Activated CD8-positive, alpha-beta memory T cell treated with anti-CD3 and anti-CD28 coated beads, Interleukin-2, amount 50 U/mL, for 24 hours (primary cell): Measurements from ENCODE around the gene WDR19.

Experiments used
- DNase-seq: peaks from one replicate; pipeline ENCODE4 v3.0.0-alpha.2; 2020; ENCODE audit errors: extremely low read depth

WDR19 gene

DNA sequence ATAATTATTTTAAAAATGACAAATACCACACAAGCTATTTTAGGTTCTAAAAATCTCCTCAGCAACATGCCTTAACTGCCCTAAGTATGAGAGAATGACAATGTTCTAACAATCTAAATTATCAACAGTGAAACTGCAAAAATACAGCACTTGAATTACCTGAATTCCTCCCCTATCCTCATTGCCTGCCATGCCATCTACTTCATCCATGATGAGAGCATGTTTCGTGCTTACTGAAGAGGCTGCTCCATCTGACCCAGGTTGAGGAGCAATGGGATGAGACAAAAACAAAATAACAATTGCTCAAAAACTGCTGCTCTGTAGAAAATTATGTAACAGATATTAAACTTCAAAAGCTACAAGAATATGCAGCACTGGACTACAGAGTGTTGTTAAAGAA lies 120.6 kb downstream of the WDR19 start:
- no peak for DNase-seq

DNA sequence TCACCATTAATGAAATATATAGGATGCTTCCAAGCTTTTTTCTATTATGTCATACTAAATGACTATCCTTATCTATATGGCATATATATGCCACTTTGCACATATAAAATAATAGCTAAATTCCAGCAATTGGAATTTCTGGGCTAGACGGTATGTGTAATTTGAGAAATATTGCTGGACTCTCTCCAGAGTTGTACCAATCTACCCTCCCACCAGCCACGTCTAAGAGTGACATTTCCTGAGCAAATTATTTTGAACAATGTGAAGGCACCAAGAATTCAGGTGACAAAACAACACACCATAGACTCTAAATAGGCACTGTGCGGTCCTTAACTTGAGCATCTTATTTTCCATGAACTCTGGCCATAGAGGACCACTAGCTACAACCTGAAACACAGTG lies 121.5 kb downstream of the WDR19 start:
- DNase-seq, result no peak

DNA sequence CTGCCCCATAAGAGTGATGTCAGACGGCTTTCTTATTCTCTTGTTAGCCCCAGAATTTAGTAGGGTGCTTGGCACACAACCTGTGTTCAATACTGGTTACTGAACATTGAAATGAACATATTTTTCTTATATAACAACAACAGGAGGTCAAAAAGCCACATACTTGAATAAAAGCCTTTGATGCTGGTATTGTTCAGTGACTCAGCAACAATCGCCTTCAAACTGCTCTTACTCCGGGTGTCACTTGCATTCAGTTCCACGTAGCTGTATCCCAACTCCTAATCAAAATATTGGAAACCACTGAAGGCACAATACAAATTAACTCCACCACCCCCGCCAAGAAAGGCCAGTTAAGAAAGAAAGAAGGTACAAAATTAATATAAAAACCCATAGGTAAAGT lies 122.3 kb downstream of the WDR19 start:
- no peak for DNase-seq

DNA sequence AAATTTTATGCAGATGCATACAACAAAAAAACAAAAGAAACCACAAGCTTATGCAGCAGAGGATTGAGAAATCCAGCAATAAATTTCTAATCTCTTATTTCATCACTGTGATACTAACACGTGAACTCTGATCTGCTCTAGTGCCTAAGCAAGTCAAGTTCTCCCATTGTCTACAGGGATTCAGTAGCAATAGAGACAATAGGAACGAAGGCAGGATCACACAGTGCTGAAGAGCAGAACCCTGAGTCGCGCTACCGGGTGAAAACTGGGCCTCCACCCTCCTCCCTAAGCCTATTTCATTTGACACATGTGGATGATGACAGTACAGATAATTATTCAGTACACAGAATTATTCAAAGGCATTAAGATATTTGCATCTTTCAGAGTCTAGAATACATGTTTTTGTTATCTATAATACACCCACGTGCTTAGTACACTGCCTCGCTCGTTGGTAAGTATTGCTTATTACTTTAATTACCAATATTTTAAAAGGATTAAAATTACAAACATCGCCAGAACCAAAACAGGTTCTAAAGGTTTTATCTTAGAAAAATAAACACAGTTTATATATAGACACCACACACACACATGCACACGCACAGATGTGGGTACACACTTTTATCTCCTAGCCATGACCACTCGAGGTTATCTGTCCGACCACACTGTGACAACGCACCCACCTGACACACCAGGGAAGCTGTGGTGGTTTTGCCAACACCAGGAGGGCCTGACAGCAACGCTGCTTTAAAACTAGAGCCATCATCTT lies 123.8 kb downstream of the WDR19 start:
- no peak for DNase-seq

DNA sequence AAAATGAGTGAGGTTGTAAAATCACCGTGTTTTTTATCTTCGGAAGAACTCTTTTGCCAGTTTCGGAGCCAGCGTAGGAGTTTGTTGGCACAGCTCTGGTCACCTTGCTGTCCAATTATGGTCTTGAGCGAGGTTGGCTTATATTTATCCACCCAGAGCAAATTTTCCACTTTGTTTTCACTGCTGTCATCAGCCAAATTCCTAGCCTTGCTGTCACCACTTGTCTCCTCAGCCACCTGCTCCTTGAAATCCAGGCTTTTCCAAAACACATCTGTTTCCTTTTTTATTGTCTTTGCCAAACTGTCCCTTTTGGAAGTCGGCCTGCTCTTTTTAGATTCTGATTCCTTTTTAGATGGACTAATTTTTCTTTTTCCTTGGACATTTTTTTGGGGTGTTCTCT lies 126.3 kb downstream of the WDR19 start:
- DNase-seq, result no peak

DNA sequence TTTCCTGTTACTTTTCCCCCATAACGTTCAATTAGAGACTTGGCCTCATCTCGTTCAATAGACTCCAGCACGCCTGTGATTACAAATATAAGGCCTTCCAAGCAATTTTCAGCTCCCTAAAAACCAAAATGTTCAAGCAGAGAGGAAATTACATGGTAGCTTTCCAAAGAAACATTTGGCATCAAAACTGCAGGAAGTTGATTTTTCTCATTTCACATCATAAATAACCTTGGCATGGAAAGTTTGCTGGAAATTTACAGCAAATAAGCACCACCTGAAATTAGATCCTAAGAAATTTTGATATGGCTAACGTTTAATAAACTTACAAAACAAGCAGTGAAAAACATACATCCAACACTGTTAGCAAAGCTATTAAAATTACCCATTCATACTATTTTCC lies 130.5 kb downstream of the WDR19 start:
- DNase-seq, result no peak

DNA sequence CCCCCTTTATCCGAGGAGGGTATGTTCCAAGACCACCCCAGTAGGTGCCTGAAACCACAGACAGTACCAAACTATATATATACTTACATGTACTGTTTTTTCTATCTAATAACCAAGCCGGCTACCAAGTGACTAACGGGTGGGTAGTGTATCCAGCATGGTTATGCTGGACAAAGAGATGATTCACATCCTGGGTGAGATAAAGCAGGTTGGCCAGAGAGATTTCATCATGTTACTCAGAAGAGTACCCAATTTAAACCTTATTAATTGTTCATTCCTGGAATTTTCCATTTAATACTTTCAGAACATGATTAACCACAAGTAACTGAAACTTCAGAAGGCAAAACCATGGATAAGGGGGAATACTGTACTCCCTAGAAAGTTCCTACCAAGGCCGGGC lies 137.3 kb downstream of the WDR19 start:
- DNase-seq, result no peak

DNA sequence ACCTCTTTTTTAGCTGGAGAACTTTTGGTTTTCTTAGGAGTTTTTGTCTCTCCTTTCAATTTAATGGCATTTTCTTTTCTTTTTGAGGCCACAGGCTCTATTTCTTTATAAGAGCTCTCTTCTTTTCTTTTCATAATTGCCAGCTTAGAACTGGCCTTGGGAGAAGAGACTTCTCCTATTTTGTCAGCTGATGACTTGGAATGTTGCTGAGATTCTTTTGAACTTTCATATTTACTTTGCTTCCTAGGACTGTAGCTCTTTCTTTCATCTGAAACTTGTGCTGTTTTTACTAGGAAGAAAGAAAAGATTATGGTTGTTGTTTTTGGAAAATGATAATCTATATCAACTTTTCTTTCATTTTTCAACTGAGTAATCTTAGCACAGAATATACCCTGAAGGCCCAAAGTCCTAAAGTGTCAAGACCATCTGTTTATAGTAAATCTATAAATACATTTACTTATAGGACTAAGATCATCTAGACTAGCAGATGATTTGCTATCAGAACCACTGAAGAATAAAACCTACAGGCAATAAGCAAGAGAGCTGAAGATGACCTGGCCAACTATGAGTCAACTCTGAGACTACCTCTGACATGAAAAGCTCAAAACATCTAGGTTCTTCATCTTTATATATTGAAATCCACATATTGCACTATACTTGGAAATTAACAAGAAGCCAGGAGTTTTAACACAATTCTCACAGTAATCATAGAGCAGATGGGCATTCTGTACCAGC lies 138.2 kb downstream of the WDR19 start:
- no peak for DNase-seq

DNA sequence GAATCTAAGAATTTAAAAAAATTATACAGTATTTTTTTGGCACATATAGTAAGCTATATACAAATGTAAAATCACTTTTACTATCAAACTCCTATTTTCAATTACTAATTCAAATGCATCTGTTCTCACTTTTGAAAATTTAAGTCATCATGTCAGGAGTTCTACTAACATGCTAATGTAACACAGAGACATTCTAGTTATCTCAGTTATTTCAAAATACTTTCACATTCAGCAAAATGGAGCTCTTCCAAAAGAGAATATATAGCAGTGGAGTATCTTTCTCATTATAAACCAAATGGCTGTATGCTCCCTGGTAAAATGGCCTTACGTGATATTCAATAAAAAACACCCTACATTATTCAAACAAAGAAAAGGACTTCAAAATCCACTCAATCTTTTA lies 141.5 kb downstream of the WDR19 start:
- no peak for DNase-seq

DNA sequence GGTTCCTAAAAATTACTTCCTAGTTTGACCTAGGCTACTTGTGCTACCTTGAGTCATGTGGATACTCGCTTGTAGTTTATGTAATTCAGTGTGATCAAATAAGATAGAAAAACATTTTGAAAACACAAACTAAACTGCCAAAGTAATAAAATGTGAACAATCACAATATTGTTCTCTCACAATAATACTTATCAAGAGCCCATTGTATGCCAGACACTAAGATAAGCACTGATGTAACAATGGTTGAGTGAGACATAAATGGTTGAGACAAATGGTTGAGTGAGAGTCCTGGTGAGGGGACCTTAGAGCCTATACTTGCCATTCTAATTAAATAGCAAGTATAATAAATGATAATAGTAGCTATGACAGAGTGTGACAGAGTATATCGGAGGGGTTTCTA lies 142.1 kb downstream of the WDR19 start:
- no peak for DNase-seq

DNA sequence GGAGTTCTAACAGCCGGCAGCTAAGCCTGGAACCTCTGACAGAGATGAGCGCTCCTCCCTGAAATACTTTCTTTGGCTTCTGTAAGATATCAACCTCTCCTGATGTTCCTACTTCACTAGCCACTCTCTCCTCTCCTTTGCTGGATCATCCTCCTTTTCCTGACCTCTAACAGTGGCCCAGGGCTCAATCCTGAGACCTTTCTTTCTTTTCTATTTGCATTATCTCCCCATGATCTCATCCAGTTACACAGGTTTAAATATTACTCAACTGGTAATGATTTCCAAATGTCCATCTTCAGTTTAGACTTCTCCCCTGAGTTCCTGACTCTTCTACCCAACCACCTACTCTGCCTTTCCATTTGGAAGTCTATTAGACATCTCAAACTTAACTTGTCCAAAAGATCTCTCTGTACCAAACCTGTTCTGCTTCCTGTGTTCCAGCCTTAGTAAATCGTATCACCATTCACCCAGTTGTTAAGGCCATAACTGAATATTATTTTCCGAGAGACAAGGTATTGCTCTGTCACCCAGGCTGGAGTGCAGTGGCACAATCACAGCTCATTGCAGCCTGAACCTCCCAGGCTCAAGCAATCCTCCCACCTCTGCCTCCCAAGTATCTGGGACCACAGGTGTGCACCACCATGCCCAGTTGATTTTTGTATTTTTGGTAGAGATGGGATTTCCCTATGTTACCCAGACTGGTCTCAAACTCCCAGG lies 142.7 kb downstream of the WDR19 start:
- no peak for DNase-seq

DNA sequence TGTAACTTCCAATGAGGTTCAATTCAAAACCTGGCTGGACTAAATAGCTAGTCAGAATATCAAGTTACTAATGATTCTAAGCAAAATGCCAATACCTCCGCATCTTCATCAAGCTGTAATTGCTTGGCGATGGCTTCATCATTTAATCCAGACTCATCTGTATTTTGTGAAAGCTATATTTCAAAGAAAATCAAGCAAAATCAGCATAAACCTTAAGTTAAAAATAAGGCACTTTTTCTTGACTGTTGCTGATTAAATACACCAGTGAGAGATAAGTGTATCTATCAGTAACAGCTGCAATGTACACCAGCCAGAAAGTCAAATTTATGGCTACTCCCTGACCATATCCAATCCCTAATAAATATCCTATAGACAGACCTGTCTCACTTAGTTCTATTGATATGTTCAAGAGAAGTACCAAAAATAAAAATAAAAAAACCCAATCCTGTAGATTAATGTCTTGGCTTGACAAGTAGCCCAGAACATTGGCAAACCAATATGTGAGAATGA lies 144.2 kb downstream of the WDR19 start:
- no peak for DNase-seq

DNA sequence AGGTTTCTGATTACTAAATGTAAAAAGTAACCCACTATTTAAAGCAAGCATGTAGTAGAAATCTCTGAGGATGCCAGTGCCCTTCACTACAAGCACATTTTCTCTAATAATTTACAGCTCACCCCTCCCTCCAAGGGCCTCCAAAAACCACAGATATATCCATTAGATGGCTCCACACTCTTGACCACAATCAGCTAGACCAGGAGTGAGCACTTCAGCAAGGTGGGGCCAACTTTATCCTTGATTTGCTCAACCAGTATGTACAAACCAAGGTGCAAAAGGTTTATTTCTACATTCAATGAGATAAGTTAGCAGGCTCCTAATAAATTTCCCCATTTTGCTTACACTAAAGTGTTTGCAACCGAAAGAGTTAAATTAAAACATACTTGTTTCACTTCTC lies 148.0 kb downstream of the WDR19 start:
- no peak for DNase-seq

DNA sequence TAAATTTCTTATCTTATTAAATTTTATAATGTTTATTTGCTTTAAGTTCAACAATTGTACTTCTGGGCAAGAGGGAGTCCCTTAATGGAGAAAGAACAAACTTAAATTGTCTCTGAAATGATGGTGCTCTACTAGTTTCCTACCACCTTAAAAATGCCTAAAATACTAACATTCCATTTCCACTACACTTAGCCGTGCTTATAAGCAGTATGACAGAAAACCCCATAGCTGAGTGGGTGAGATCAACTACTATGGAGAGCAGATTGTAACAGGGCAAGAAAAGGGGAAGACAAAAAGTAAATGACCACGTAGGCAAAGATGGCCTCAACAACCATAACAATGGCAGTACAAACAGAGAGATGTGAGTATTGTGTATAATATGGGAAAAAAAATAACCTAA lies 148.9 kb downstream of the WDR19 start:
- DNase-seq, result no peak
